HG02759 (cell line): ENCODE measurements around the gene RNU6-1.

Experiments used
- ATAC-seq: cut with Tn5 transposase; IDR thresholded peaks from one replicate; pipeline ENCODE4 v1.9.1; 2021; ENCODE audit warnings: mild to moderate bottlenecking, moderate library complexity; ENCODE audit not compliant: unreplicated experiment

Gene RNU6-1

GRCh38 chr15:67822537-67823313 lies 17.1 kb downstream of the RNU6-1 start:
- ATAC-seq: no peak

GRCh38 chr15:67821784-67822440 lies 17.9 kb downstream of the RNU6-1 start:
- ATAC-seq: no peak

GRCh38 chr15:67820992-67821783 lies 18.7 kb downstream of the RNU6-1 start:
- no peak for ATAC-seq

GRCh38 chr15:67820122-67820991 lies 19.5 kb downstream of the RNU6-1 start:
- ATAC-seq: no peak

GRCh38 chr15:67819636-67820035 lies 20.2 kb downstream of the RNU6-1 start:
- ATAC-seq: no peak

GRCh38 chr15:67818464-67818863 lies 21.4 kb downstream of the RNU6-1 start:
- ATAC-seq: no peak

GRCh38 chr15:67816668-67817067 lies 23.2 kb downstream of the RNU6-1 start:
- no peak for ATAC-seq

- no peak for ATAC-seq
These were observed 24.7 kb downstream of the RNU6-1 start for GRCh38 chr15:67815036-67815592.

- no peak for ATAC-seq
These were observed 26.7 kb downstream of the RNU6-1 start for GRCh38 chr15:67813104-67813634.

- no peak for ATAC-seq
These were observed 27.6 kb downstream of the RNU6-1 start for GRCh38 chr15:67812241-67812644.

GRCh38 chr15:67809866-67810265 lies 30.0 kb downstream of the RNU6-1 start:
- ATAC-seq: no peak

GRCh38 chr15:67809441-67809840 lies 30.4 kb downstream of the RNU6-1 start:
- ATAC-seq: no peak

GRCh38 chr15:67808821-67809220 lies 31.0 kb downstream of the RNU6-1 start:
- no peak for ATAC-seq

GRCh38 chr15:67807836-67808235 lies 32.0 kb downstream of the RNU6-1 start:
- ATAC-seq: no peak

- no peak for ATAC-seq
These were observed 32.7 kb downstream of the RNU6-1 start for GRCh38 chr15:67807141-67807540.

- no peak for ATAC-seq
These were observed 33.3 kb downstream of the RNU6-1 start for GRCh38 chr15:67806536-67806935.

GRCh38 chr15:67805666-67806516 lies 34.0 kb downstream of the RNU6-1 start:
- ATAC-seq: no peak

GRCh38 chr15:67805008-67805665 lies 34.7 kb downstream of the RNU6-1 start:
- ATAC-seq: no peak
